ENCODE data around the gene LZTS3. TPM values are rescaled to one million over a fixed set of nuclear protein-coding genes. Genes with fewer than 3 reads are reported as not detected.

LZTS3 gene
- total RNA-seq, 1 donor from 2014 or later = 14.2 TPM

DNA sequence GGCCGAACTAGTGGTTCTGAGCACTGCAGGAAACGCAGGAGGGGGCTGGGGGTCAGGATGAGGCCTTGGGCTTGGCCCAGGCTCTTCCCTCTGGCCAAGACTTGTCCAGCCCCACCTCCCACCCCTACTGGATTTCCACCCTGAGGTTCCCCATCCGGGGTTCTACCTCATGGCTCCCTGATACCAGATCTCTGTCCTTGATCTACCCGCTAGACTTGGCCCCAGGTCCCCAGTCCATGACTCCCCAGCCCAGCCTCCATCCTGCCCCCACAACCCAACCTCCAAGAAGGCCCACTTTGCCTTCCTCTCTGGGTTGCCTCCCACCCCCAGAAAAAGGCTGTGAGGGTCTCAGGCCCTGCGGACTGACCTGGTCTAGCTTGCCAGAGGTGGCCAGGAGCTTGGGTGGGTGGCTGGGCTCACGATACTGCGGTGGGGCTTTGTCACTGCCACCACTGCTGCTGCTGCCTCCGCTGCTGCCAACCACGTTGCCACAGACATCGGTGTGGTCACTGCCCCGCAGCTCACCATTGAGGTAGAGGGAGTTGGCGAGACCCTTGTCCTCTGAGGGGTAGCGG is 6.9 kb downstream of the LZTS3 start:
- no peak for DNase-seq (ENCODE audit: low spot score in 2 of 2, unreplicated experiment in 2 of 2)
- Mint-ChIP-seq H3K27ac (no peak overlapping the region), H3K9me3 (no peaks in the 10 kb centered on the region), H3K36me3 (peaks cover 2% of the 10 kb centered on the region), H3K27me3 (ENCODE audit: low read depth) (peaks cover 20% of the 10 kb centered on the region), H3K4me1 (peaks cover 8% of the 10 kb centered on the region), H3K4me3 (no peak overlapping the region)
- TF ChIP-seq, protein P1, sequence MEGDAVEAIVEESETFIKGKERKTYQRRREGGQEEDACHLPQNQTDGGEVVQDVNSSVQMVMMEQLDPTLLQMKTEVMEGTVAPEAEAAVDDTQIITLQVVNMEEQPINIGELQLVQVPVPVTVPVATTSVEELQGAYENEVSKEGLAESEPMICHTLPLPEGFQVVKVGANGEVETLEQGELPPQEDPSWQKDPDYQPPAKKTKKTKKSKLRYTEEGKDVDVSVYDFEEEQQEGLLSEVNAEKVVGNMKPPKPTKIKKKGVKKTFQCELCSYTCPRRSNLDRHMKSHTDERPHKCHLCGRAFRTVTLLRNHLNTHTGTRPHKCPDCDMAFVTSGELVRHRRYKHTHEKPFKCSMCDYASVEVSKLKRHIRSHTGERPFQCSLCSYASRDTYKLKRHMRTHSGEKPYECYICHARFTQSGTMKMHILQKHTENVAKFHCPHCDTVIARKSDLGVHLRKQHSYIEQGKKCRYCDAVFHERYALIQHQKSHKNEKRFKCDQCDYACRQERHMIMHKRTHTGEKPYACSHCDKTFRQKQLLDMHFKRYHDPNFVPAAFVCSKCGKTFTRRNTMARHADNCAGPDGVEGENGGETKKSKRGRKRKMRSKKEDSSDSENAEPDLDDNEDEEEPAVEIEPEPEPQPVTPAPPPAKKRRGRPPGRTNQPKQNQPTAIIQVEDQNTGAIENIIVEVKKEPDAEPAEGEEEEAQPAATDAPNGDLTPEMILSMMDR (IDR thresholded peaks at IDR 0.05; ENCODE audit: unreplicated experiment) = no peak

DNA sequence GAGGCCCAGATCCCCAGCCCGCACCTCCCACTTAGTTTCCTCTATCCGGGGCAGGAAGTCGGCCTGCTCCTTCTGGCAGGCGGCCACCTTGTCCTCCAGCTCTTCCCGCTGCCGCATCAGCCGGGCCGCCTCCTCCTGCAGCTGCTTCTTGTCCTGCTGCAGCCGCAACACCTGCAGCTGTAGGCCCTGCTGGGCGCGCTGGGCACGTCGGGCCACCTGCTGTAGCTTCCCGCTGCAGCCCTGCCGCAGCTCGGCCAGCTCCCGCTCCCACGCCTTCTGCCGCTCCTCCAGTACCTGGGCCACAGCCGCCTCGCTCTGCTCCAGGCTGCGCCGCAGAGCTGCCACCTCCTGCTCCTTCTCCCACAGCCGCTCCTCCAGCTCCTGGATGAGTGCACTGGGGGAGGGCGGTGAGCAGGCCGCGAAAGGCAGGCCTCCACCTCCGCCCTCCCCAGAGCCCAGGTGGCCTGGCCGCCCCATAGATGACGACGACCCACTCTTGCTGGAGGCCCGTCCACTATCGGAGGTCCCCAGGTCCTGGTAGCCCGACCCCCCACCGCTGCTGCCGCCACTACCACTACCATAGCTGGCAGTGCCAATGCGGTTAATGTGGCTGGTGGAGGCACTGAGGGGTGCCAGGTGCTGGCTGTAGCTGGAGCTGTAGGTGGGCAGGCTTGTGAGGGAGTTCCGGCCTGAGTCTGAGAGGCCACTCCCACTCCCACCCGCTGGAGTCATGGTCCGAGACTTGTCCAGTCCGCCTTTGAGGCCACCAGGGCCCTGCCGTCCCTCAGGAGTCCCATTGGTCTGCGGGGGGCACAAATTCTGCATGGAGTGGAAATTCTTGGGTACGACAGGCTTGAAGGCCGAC is 7.6 kb downstream of the LZTS3 start:
- Mint-ChIP-seq H3K27ac (no peak overlapping the region), H3K4me1 (peaks cover 8% of the 10 kb centered on the region), H3K9me3 (no peaks in the 10 kb centered on the region), H3K4me3 (no peak overlapping the region), H3K36me3 (peaks cover 2% of the 10 kb centered on the region), H3K27me3 (ENCODE audit: low read depth) (peaks cover 15% of the 10 kb centered on the region)
- TF ChIP-seq, protein P1 (IDR thresholded peaks at IDR 0.05; ENCODE audit: unreplicated experiment) = no peak
- DNase-seq (ENCODE audit: low spot score in 2 of 2, unreplicated experiment in 2 of 2) = no peak

DNA sequence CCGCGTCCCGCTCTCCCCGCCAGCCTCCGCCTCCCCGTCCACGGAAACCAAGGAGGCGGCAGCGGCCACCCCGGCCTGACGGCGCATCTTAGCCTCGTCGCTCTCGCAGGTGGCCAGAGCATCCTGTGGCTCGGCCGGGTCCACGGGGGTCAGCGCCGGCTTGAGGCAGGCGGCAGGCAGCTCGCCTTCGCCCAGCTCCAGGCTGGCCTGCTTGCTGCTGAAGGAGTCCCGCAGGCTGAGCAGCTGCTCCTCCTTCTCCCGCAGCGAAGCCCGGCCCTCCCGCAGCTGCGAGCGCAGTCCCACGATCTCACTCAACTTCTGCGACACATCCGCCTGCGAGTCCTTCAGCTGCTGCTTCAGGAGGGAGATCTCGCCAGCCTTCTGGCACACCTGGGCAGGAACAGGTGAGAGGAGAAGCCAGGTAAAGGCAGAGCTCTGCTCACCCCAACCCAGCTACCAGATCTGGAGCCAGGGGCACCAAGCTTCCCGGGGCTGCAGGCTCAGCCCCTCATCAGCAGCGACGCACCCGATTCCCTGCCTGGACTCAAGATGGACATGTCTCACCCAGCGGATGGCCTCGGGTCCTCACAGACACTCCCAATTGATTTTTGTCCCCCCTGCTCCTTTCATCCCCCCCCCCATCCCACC is 8.5 kb downstream of the LZTS3 start:
- Mint-ChIP-seq H3K9me3 (no peaks in the 10 kb centered on the region), H3K27ac (no peak overlapping the region), H3K27me3 (ENCODE audit: low read depth) (peaks cover 13% of the 10 kb centered on the region), H3K4me1 (peaks cover 8% of the 10 kb centered on the region), H3K36me3 (peaks cover 2% of the 10 kb centered on the region), H3K4me3 (no peak overlapping the region)
- TF ChIP-seq, protein P1 (IDR thresholded peaks at IDR 0.05; ENCODE audit: unreplicated experiment) = no peak
- no peak for DNase-seq (ENCODE audit: low spot score in 2 of 2, unreplicated experiment in 2 of 2)

DNA sequence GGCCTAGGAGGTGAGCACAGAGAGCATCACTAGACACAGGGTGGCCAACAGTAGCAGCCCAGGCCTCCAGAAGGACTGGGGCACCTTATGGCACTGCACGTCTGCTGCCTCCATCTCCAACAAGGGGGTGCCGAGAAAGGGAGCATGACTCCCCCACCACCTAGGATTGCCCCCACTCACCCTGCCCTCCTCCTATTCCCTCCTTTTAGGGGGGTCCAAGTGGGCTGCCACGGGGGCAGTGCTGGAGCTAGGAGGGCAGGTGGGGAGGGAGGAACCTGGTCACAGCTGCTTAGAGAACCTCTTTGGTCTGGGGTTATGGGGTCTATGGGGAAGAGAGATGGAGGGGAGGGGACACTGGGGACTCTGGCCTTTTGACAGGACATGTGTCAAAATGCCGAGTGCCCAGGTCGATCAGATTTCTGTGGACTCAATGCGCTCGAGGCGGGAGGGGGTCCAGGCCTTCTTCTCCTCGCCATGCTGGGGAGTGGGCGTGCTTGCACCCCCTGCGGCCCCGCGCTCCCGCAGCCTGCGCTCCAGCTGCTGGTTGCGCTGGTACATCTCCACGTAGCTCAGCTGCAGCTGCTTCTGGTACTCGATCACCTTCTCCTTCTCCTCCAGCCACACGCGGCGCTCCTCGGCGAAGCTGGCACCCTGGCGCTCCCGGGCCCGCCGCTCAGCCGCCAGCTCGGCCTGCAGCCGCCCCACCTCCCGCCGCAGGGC is 9.1 kb downstream of the LZTS3 start:
- Mint-ChIP-seq H3K9me3 (no peaks in the 10 kb centered on the region), H3K4me3 (no peak overlapping the region)

More for the DNA sequence above, 9.1 kb downstream of the LZTS3 start:
- no peak for DNase-seq (ENCODE audit: low spot score in 2 of 2, unreplicated experiment in 2 of 2)
- H3K4me1 Mint-ChIP-seq = peaks cover 8% of the 10 kb centered on the region
- TF ChIP-seq, protein P1 (IDR thresholded peaks at IDR 0.05; ENCODE audit: unreplicated experiment) = no peak
- no peak overlapping the region for H3K27ac Mint-ChIP-seq
- H3K36me3 Mint-ChIP-seq = no peaks in the 10 kb centered on the region
- H3K27me3 Mint-ChIP-seq (ENCODE audit: low read depth) = peaks cover 9% of the 10 kb centered on the region
